Suppressor macrophage (primary cell): ENCODE measurements around the gene PTPRS.

Experiments
- DNase-seq, 4 experiments: peaks; one replicate each; pipeline ENCODE4 v3.0.0-alpha.2; 2020 to 2022

Gene PTPRS

DNA sequence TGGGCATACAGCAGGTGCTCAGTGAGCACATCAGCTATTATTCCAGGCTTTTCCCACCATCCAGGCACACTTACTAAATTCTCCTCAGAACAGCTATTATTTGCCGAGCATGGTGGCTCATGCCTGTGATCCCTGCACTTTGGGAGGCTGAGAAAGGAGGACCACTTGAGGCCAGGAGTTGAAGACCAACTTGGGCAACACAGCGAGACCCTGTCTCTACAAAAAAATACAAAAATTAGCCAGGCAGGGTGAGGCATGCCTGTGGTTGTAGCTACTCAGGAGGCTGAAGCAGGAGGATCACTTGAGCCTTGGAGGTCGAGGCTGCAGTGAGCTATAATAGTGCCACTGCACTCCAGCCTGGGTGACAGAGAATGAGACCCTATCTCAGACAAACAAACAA is 35.4 kb downstream of the PTPRS start:
- DNase-seq: no peak

DNA sequence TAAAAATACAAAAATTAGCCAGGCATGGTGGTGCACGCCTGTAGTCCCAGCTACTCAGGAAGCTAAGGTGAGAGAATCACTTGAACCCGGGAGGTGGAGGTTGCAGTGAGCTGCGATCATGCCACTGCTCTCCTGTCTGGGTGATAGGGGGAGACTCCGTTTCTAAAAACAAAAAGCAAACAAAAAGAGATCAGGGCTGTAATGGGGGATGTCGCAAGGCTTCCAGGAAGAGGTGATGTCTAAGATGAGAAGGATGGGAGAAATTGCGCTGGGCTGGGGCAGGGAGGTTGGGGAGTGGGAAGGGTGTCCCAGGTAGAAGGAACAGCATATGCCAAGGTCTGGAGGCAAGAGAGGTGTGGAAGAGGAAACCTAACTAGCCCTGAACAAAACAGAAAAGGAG is 36.1 kb downstream of the PTPRS start:
- no peak for DNase-seq

DNA sequence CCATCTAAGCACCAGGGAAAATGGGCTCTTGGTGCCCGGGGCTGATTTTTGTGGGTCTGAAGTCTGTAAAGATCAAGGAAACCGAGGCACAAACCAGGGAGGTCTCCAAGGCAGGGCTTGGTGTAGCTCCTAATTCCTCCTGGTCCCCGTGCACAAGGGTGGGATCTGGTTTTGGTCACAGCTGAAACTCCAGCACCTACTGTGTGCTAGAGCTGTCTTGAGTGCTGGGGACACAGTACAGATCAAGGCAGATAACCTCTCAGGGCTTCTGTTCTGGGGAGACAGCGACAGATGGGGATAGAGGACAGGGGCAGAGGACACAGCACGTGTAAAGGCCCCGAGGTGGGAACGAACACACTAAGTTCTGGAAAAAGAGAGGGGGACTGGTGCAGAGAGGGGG is 37.4 kb downstream of the PTPRS start:
- no peak for DNase-seq

DNA sequence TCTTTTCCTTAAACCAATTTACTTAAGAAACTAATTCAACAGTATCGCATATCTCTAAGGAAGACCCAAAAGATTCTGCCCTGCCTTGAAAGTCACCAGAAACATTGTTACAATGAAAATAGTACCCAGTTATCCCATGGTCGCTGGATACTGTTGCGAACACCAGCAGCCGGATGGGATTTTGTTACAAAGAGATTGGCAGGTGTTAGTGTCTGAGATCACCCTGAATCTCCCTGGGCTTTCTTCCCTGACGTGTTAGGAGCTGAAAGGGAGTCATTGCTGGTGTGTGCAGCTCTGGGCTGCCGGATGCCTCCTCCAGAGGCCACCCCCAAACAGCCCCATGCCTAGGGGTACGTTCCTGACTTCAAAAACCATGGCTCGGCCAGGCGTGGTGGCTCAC is 38.2 kb downstream of the PTPRS start:
- no peak for DNase-seq

DNA sequence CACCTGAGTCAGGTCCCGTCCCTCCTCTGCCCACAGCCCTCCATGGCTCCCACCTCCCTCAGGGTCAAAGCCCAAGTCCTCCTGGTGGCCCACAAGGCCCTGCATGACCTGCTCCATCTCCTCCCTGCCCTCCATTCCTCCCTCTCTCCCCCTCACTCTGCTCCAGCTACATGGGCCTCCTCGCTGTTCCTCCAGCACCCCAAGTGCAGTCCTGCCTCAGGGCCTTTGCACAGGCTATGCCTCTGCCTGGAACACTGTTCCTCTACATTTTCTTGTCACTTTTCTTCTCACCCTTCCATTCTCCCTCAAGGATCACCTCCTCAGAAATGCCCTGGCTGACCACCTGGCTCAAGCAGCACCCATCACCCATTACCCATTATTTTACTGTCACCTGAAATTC is 41.5 kb downstream of the PTPRS start:
- DNase-seq: no peak

DNA sequence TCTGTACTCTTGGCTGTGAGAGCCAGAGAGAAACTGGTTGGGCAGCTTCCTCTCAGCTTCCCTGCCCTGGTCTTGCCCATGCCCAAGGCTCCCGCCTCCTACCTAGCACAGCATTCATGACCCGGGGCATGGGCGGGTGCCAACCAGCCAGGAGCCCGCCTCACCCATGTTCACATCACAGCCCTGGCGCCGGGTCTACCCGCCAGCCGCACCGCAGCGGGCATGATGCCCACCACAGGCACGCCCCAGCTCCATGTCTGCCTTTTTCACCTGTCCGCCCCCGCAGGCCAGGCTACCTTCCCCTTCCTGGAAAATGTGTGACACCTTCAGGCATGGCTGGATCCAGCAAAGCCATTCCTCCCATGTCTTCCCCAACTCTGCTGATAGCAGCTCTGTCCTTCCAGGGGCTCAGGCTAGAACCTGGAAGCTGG is 42.1 kb downstream of the PTPRS start:
- DNase-seq: no peak

DNA sequence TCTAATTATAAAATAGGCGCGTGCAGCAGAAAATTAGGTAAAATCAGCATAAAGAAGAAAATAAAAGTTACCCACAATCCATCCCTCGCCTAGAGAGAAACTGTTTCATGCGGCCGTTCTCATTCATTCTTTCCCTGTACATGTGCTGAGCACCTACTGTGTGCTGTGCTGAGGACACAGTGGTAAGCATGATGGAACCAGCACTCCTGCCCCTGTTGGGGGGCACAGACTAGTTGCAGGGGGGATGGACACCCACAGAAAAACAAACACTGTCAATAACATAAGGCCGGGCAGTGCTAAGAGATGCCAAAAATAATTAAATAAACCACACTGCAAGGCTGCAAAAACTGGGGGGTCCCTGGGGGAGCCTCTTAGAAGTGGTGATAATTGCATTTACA is 43.3 kb downstream of the PTPRS start:
- no peak for DNase-seq

DNA sequence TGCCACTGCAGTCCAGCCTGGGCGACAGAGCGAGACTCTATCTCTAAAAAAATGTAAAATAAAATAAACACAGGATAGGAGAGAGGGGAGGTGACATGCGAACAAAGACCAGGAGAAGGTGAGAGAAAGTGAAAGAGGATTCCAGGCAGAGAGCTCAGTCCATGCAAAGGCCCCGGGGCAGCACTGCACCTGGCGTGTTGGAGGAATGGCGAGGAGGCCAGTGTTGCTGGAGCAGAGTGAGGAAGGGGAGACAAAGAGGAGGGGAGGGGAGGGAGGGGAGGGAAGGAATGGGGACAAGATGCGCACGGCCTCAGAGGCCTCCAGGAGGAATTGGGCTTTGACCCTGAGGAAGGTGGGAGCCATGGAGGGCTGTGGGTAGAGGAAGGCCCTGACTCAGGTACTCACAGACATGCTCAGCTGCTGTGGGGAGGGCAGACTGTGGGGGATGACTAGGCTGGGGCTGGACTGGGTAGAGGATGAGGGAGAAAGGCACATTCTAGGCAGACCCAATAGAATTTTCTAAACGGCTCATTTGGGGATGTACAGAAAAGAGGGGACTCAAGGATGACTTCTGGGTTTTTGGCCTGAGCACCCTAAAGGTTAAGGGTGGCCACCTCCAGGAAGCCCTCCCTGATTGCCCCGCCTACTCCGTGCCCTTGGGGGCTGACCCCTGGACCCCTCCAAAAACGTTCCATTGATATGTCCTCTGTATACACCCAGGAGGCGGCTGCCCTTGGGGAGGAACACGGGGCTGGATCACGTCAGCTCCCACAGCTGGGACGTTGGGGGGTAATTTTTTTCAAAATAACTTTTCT is 43.9 kb downstream of the PTPRS start:
- DNase-seq: no peak

DNA sequence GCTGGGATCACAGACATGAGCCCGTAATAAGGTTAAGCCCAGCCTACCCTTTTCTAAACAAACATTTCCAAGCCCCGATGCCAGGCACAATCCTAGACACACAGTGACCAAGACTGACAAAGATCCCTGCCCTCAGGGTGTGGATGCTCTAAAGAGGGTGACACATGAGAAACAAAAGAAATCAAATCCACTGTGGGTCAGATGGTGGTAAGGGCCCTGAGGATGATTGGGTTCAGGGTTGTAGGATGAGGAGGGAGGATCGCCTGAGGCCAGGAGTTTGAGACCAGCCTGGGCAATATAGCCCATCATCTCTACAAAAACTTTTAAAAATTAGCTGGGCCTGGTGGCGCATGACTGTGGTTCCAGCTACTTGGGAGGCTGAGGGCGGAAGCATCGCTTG is 44.6 kb downstream of the PTPRS start:
- DNase-seq: no peak

DNA sequence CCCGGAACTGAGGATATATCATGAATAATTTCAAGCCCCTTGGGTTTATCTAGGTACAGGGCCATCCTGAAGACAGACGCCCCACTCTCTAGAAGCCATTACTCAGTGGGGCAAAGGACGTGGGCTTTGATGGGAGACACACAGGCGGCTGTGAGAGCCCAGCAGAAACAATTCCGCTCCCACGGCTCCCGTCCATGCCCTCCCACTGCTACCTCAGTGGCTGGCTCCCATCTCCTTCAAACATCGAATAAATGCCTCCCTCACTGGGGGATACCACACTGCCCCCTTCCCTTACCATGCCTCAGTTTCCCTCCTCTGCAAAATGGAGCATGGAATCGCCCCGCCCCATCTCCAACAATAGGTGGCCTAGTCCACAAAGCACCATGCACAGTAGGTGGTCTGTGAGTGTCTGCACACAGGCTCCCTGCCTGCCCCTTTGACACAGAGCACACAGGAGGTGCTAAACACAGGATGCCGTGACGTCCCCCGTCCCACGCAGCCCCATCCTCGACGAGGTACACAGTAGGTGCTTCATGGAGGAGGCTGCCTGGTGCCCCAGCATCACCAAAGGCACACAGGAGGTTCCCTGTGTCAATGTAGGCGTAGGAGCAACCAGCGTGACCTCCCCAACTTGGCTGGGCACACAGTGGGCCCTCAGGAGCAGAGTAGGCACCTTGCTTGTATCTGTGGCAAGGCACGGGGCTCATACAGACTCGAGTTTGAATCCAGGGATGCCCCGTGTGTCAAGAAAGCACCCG is 46.0 kb downstream of the PTPRS start:
- DNase-seq: no peak

DNA sequence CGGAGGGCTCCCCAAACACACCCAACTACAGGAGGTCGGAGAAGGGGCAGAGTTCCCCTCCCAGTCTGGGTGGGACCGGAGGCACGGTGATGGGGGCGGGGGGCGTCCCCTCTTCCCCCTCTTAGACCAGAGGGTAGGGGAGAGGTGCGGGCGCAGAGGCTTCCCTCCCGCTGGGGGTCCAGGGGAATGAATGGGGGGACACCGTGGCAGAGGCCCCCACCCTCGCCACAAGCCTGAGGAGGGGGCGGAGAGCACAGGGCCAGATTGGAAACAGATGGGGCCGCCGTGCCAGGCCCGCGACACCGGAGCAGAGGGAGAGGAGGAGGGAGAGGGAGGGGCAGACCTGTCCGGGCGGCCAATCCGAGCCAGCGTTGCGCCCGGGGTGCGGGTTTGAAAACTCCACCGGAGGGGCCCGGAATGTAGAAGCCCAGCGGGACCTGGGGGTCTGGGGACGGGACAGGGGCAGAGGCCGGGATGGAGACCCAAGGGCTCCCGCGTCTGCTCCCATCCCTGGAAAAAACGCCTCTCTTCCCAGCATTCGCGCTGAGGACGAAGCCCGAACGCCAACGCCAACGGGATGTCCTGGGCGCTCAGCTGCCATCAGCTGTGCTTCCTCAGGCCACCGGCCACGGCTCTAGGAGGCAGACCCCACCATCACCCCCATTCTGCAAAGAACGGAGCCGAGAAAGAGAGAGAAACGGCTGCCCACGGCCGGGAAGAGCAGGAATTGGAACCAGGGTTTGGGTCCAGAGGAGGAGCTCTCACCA is 46.8 kb downstream of the PTPRS start:
- DNase-seq: no peak

DNA sequence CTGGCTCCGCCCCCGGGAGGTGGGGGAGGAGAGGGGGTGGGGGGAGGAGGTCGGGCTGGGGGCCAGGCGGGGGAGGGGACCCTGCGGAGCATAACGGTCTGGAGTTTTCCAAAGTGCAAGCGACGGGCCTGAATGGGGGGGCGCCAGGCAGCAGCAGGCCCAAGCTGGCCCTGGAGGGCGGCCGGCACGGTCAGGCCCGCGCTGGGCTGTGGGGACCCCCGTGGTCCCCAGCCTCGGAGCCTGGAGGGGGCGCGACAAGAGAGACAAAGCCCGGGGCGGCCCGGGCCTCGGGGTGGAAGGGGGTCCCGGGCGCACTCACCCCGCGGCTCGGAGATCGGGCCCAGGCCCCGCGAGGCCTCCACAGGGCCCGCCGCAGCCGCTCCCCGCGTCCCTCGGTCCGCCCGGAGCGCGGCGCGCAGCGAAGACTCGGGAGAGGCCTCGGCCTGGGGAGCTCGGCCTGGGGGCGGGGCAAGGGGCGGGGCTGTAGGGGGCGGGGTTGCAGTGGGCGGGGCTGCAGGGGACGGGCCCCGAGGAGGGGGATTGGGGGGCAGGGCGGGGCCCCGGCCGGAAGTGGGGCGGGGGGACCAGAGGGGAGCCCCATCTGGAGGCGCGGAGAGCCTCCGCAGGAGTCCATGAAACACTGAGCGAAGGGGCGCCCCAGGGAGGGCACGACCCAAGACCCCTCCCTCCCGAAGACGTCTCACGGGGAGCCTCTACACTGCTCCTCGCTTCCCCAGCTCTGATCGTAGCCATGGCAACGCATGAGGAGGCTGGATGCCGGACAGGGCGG is 47.6 kb downstream of the PTPRS start:
- DNase-seq: peak in 2 of 4 experiments; percentile 28 to 45

DNA sequence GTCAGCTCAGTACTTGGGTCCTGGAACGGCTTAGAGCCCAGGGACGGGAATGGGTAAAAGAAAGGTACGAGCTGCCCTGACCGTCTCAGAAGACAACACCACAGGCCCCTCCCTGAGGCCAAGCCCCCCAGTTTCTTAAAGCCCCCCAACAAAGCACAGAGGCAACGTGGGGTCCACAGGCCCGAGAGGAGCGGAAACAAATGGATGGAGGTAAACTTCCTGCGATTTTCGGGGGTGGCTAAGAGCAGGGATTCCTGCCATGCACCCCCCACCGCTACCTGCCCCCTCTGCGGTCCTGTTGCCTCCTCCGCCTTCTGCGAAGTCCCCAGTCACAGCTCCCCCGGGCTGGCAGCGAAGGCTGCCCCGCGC is 48.2 kb downstream of the PTPRS start:
- no peak for DNase-seq

DNA sequence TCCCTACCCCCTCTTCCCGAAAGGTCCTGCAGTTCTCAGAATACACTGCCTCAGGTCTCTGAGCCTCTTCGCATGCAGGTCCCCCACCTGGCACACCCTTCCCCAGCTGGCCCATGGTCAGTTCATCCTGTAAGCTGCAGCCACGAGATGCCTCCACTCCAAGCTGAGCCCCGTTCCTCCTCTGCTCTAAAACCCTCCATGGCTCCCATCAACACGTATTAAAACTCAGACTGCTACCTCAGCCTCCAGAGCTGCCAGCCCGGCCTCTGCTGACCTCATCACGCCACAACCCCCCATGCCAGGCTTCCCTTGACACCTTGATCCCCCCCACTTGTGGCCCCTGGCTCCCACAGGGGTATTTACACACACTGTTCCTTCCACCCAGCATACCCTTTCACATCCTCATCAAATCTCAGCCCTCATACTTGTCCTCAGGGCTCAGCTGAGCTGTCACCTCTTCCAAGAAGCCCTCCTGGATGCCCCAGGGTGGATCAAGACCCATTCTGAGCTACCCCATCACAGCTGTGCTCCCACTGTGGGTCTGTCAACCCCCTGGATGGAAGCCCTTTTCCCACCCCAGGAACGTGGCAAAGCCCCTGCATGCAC is 48.9 kb downstream of the PTPRS start:
- DNase-seq: no peak
